ENCODE measurements around the gene TTC1. TPM values are rescaled to one million over a fixed set of nuclear protein-coding genes. Genes with fewer than 3 reads are reported as not detected.

TTC1 gene
- polyA plus RNA-seq, 1 of the 3 experiments (the other 2 are of a cell fraction): 37.0 TPM

DNA sequence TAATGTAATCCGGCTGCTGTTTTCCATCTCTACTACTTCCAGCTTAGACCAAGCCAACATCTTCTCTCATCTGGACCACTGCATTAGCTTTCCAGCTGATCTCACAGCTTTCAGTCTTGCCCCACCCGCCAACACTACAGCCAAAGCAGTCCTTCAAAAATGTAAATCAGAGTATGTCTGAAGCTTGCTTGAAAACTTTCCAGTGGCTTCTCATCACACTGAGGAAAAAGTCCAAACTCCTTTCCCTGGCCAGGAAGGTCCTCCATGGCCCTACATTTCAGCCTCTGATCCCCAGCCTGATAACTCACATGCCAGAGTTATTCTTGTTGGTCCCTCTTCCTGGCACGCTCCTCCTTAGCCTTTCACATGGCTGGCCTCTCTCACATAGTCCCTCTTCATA, 38.5 kb downstream of the TTC1 start (continued):
- TF ChIP-seq ELF1 (IDR thresholded peaks at IDR 0.05) (no peak), TEAD4 (IDR thresholded peaks at IDR 0.05; ENCODE audit: borderline replicate concordance, insufficient read depth) (no peak), RAD21 (IDR thresholded peaks at IDR 0.05; ENCODE audit: low read length) (no peak)

- POLR2A ChIA-PET: no interaction called here
- Histone ChIP-seq H3K9me3 (no peaks in the 10 kb centered on the region), H3K79me2 (ENCODE audit: insufficient read depth) (no peaks in the 10 kb centered on the region), H4K20me1 (ENCODE audit: insufficient read depth) (no peaks in the 10 kb centered on the region), H3K36me3 (replicated peaks in 1 of 2; ENCODE audit: control insufficient read depth in 1 of 2, insufficient read depth in 2 of 2, low read length in 1 of 2) (peaks cover 39 to 44% of the 10 kb centered on the region in 2 experiments), H3F3A (replicated peaks; ENCODE audit: insufficient read depth) (peaks cover 10% of the 10 kb centered on the region), H3K4me1 (ENCODE audit: control insufficient read depth in 1 of 2, insufficient read depth in 2 of 2, low read depth in 1 of 2, low read length in 1 of 2) (peaks cover 0 to 10% of the 10 kb centered on the region in 2 experiments; a peak in 1 of 4 replicates), H3K9me2 (no peaks in the 10 kb centered on the region), H2AFZ (ENCODE audit: low read depth) (no peak overlapping the region), H3K9ac (no peak overlapping the region), H3K4me3 (ENCODE audit: low read depth in 2 of 2, low read length in 1 of 2) (no peak overlapping the region), H3K27me3 (ENCODE audit: insufficient read depth) (no peaks in the 10 kb centered on the region), H3K4me2 (no peak overlapping the region), H3K27ac (ENCODE audit: low read depth in 2 of 2, low read length in 1 of 2) (no peak overlapping the region)
- TF ChIP-seq SIN3A (IDR thresholded peaks at IDR 0.05; ENCODE audit: borderline replicate concordance, low read depth, low read length) (no peak), ELF1 (IDR thresholded peaks at IDR 0.05) (no peak), RAD21 (IDR thresholded peaks at IDR 0.05; ENCODE audit: low read length) (no peak), PBX3 (IDR thresholded peaks at IDR 0.05) (no peak), FOSL2 (IDR thresholded peaks at IDR 0.05; ENCODE audit: borderline replicate concordance, low read depth) (no peak), IRF3 (IDR thresholded peaks at IDR 0.05; ENCODE audit: low read depth, low read length) (no peak), YY1 (IDR thresholded peaks at IDR 0.05; ENCODE audit: low read depth) (no peak)
- TF ChIP-seq, protein P1, sequence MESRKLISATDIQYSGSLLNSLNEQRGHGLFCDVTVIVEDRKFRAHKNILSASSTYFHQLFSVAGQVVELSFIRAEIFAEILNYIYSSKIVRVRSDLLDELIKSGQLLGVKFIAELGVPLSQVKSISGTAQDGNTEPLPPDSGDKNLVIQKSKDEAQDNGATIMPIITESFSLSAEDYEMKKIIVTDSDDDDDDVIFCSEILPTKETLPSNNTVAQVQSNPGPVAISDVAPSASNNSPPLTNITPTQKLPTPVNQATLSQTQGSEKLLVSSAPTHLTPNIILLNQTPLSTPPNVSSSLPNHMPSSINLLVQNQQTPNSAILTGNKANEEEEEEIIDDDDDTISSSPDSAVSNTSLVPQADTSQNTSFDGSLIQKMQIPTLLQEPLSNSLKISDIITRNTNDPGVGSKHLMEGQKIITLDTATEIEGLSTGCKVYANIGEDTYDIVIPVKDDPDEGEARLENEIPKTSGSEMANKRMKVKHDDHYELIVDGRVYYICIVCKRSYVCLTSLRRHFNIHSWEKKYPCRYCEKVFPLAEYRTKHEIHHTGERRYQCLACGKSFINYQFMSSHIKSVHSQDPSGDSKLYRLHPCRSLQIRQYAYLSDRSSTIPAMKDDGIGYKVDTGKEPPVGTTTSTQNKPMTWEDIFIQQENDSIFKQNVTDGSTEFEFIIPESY (IDR thresholded peaks at IDR 0.05; ENCODE audit: borderline replicate concordance, low read depth): no peak
- 95% methylated on average over 9 of the region's 9 CpGs for WGBS (ENCODE audit: low lambda C conversion rate)
- no peak for DNase-seq
- CTCF ChIA-PET: no interaction called here
These were observed 39.2 kb downstream of the TTC1 start for GRCh38 chr5:160048131-160048530.

DNA sequence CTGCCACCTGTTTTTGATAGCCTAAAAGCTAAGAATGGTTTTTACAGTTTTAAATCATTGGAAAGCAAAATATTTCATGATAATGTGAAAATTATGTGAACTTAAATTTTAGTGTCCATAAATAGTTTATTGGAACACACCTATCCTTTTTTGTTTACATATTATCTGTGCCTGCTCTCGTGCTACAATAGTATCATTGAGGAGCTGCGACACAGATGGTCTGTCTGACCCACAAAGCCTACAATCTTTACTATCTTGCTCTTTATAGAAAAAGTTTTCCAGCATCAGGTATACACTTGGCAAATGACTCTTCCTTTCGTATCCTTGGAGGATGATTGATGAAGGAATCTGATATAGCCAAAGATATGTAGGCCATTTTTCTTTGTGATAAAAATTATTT, 40.2 kb downstream of the TTC1 start:
- POLR2A ChIA-PET: no interaction called here
- TF ChIP-seq, protein P2, sequence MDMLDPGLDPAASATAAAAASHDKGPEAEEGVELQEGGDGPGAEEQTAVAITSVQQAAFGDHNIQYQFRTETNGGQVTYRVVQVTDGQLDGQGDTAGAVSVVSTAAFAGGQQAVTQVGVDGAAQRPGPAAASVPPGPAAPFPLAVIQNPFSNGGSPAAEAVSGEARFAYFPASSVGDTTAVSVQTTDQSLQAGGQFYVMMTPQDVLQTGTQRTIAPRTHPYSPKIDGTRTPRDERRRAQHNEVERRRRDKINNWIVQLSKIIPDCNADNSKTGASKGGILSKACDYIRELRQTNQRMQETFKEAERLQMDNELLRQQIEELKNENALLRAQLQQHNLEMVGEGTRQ (IDR thresholded peaks at IDR 0.05; ENCODE audit: borderline replicate concordance, low read depth, low read length): no peak
- TF ChIP-seq, protein P3, sequence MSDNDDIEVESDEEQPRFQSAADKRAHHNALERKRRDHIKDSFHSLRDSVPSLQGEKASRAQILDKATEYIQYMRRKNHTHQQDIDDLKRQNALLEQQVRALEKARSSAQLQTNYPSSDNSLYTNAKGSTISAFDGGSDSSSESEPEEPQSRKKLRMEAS (IDR thresholded peaks at IDR 0.05; ENCODE audit: low read depth): no peak
- TF ChIP-seq POLR2AphosphoS5 (IDR thresholded peaks at IDR 0.05; ENCODE audit: low read depth, low read length) (no peak), SMC3 (IDR thresholded peaks at IDR 0.05; ENCODE audit: low read depth, low read length) (no peak), MEF2A (IDR thresholded peaks at IDR 0.05; ENCODE audit: borderline replicate concordance, low read depth) (no peak), CHD2 (IDR thresholded peaks at IDR 0.05; ENCODE audit: low read length, partially characterized antibody) (no peak)
- TF ChIP-seq, protein P1 (IDR thresholded peaks at IDR 0.05; ENCODE audit: borderline replicate concordance, low read depth): no peak

More for the DNA sequence above, 40.2 kb downstream of the TTC1 start:
- WGBS (ENCODE audit: low lambda C conversion rate): 65% methylated on average over 3 of the region's 3 CpGs
- no peak overlapping the region for H3K4me3 ChIP-seq (ENCODE audit: low read depth in 2 of 2, low read length in 1 of 2)
- peaks cover 0 to 10% of the 10 kb centered on the region in 2 experiments; a peak in 1 of 4 replicates for H3K4me1 ChIP-seq (ENCODE audit: control insufficient read depth in 1 of 2, insufficient read depth in 2 of 2, low read depth in 1 of 2, low read length in 1 of 2)
- H3K9ac ChIP-seq: no peak overlapping the region
- no peaks in the 10 kb centered on the region for H3K27me3 ChIP-seq (ENCODE audit: insufficient read depth)
- CTCF ChIA-PET: interaction anchor here (0.9 kb wide), 1 partner anchor 27 kb away, joined by 3 read pairs; no protein-coding TSS in a partner anchor
- H3K9me3 ChIP-seq: no peaks in the 10 kb centered on the region
- no peaks in the 10 kb centered on the region for H3K79me2 ChIP-seq (ENCODE audit: insufficient read depth)
- no peaks in the 10 kb centered on the region for H3K9me2 ChIP-seq
- H3K27ac ChIP-seq (ENCODE audit: low read depth in 2 of 2, low read length in 1 of 2): no peak overlapping the region
- DNase-seq: no peak
- no peak overlapping the region for H3K4me2 ChIP-seq
- peaks cover 39 to 47% of the 10 kb centered on the region in 2 experiments for H3K36me3 ChIP-seq (replicated peaks in 1 of 2; ENCODE audit: control insufficient read depth in 1 of 2, insufficient read depth in 2 of 2, low read length in 1 of 2)
- no peak overlapping the region for H2AFZ ChIP-seq (ENCODE audit: low read depth)
- H3F3A ChIP-seq (replicated peaks; ENCODE audit: insufficient read depth): peaks cover 10% of the 10 kb centered on the region
- no peaks in the 10 kb centered on the region for H4K20me1 ChIP-seq (ENCODE audit: insufficient read depth)

Data from SK-N-SH (cell line).